ENCODE measurements around the gene MBOAT2.

MBOAT2 gene

DNA sequence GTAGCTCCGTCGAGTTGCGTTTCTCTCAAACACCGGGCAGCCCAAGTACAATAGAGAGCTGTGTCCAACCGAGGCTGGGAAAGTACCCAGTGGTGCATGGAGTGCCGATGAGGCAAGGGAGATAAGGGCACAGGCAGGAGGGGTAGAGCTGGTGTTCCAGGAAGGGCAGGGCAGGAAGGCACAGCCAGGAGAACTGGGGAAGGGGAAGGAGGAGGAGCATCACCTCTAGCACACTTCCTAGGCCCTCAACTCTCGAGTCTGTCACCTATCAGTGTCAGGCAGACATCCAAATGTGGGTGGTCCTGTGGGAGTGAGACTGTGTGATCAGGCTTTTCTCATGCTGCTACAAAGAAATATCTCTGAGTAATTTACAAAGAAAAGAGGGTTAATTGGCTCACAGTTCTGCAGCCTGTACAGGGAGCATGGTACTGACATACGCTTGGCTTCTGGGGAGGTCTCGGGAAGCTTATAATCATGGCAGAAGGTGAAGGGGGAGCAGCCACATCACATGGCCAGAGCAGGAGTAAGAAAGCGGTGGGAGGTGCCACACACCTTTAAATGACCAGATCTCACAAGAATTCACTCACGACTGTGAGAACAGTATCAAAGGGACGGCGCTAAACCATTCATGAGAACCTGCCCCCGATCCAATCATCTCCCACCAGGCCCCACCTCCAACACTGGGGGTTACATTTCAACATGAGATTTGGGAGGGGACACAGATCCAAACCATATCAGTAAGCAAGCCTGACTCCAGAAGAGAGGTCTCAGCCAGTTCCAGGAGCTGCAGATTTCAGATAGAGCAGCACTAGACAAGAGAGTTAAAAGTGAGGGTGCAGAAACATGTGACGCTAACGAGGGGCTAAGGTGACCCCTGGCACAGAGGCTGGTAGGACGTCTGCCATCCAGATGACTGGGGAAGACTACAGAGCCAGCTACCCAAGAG lies 75.7 kb downstream of the MBOAT2 start:
- H3K4me3 ChIP-seq (ENCODE audit: low read length) = no peak overlapping the region
- no peaks in the 10 kb centered on the region for H4K20me1 ChIP-seq (ENCODE audit: control insufficient read depth, insufficient read depth, low read depth, low read length)
- H3K9me2 ChIP-seq (replicated peaks; ENCODE audit: control insufficient read depth, low read length) = peaks cover 3% of the 10 kb centered on the region
- H3K27ac ChIP-seq (ENCODE audit: low read depth, low read length) = no peak overlapping the region
- no peaks in the 10 kb centered on the region for H3K36me3 ChIP-seq (ENCODE audit: control insufficient read depth, low read length)
- no peak for TF ChIP-seq EZH2phosphoT487 (IDR thresholded peaks at IDR 0.05; ENCODE audit: borderline replicate concordance, low read length)
- TF ChIP-seq, protein P1, sequence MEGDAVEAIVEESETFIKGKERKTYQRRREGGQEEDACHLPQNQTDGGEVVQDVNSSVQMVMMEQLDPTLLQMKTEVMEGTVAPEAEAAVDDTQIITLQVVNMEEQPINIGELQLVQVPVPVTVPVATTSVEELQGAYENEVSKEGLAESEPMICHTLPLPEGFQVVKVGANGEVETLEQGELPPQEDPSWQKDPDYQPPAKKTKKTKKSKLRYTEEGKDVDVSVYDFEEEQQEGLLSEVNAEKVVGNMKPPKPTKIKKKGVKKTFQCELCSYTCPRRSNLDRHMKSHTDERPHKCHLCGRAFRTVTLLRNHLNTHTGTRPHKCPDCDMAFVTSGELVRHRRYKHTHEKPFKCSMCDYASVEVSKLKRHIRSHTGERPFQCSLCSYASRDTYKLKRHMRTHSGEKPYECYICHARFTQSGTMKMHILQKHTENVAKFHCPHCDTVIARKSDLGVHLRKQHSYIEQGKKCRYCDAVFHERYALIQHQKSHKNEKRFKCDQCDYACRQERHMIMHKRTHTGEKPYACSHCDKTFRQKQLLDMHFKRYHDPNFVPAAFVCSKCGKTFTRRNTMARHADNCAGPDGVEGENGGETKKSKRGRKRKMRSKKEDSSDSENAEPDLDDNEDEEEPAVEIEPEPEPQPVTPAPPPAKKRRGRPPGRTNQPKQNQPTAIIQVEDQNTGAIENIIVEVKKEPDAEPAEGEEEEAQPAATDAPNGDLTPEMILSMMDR (IDR thresholded peaks at IDR 0.05; ENCODE audit: low read depth, low read length, poor library complexity, severe bottlenecking) = no peak
- no peaks in the 10 kb centered on the region for H3K79me2 ChIP-seq (ENCODE audit: control insufficient read depth, low read length)
- no peaks in the 10 kb centered on the region for H3K27me3 ChIP-seq (ENCODE audit: control insufficient read depth, low read length)
- H3K4me1 ChIP-seq (ENCODE audit: control insufficient read depth, low read length) = no peaks in the 10 kb centered on the region
- H3K9me3 ChIP-seq (ENCODE audit: control insufficient read depth, insufficient read depth, low read length) = no peaks in the 10 kb centered on the region
- no peak overlapping the region for H3K4me2 ChIP-seq (ENCODE audit: low read length)
- no peaks in the 10 kb centered on the region for H3F3A ChIP-seq (ENCODE audit: control insufficient read depth, insufficient read depth)

DNA sequence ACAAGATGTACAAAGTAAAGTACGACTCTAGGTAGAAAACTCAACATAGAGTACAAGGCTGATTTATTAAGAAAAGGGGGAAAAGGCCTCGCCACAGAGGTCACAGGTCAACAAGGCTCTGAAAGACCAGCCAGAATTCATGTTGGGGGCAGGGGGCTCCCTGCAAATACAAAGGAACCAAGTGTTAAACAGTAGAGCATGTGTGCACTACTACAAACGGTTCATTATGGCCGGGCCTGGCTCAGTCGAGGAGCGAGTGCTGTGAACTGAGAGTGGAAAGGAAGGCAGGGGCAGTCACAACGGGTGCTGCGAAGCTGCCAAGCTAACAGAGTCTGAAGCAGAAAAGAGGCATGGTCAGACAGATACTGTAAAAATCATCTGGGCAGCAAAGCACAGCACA lies 77.1 kb downstream of the MBOAT2 start:
- Histone ChIP-seq H3K79me2 (ENCODE audit: control insufficient read depth, low read length) (no peaks in the 10 kb centered on the region), H3K27me3 (ENCODE audit: control insufficient read depth, low read length) (no peaks in the 10 kb centered on the region), H3F3A (ENCODE audit: control insufficient read depth, insufficient read depth) (no peaks in the 10 kb centered on the region), H3K9me3 (ENCODE audit: control insufficient read depth, insufficient read depth, low read length) (no peaks in the 10 kb centered on the region), H4K20me1 (ENCODE audit: control insufficient read depth, insufficient read depth, low read depth, low read length) (no peaks in the 10 kb centered on the region), H3K4me1 (ENCODE audit: control insufficient read depth, low read length) (no peaks in the 10 kb centered on the region), H3K36me3 (ENCODE audit: control insufficient read depth, low read length) (no peaks in the 10 kb centered on the region), H3K4me3 (ENCODE audit: low read length) (no peak overlapping the region), H3K9me2 (replicated peaks; ENCODE audit: control insufficient read depth, low read length) (peaks cover 3% of the 10 kb centered on the region), H3K4me2 (ENCODE audit: low read length) (no peak overlapping the region), H3K27ac (ENCODE audit: low read depth, low read length) (no peak overlapping the region)
- no peak for TF ChIP-seq EZH2phosphoT487 (IDR thresholded peaks at IDR 0.05; ENCODE audit: borderline replicate concordance, low read length)
- TF ChIP-seq, protein P1 (IDR thresholded peaks at IDR 0.05; ENCODE audit: low read depth, low read length, poor library complexity, severe bottlenecking) = no peak

DNA sequence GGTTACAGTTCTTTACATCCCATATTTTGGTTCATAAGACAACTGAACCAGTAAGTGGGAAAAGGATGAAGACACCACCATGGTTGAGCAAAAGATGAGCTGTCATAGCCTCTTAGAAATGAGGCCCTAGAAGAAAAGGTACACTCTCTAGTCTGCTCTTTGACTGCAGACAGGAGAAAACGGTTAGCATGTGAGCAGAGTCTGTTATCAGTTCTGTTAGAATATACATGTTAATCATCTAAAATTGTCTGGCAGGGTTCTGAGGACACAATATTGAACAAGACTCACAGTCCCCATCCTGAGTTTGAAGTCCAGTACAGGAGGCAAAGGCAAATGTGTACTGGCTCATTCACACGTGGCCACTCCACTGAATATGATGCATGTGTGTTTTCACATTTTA lies 78.1 kb downstream of the MBOAT2 start:
- H3K27me3 ChIP-seq (ENCODE audit: control insufficient read depth, low read length) = no peaks in the 10 kb centered on the region

More for the DNA sequence above, 78.1 kb downstream of the MBOAT2 start:
- Histone ChIP-seq H4K20me1 (ENCODE audit: control insufficient read depth, insufficient read depth, low read depth, low read length) (no peaks in the 10 kb centered on the region), H3K9me3 (ENCODE audit: control insufficient read depth, insufficient read depth, low read length) (no peaks in the 10 kb centered on the region), H3K4me2 (ENCODE audit: low read length) (no peak overlapping the region), H3K9me2 (replicated peaks; ENCODE audit: control insufficient read depth, low read length) (peaks cover 3% of the 10 kb centered on the region), H3K27ac (ENCODE audit: low read depth, low read length) (no peak overlapping the region), H3K36me3 (ENCODE audit: control insufficient read depth, low read length) (no peaks in the 10 kb centered on the region), H3K79me2 (ENCODE audit: control insufficient read depth, low read length) (no peaks in the 10 kb centered on the region), H3K4me1 (ENCODE audit: control insufficient read depth, low read length) (no peaks in the 10 kb centered on the region), H3F3A (ENCODE audit: control insufficient read depth, insufficient read depth) (no peaks in the 10 kb centered on the region), H3K4me3 (ENCODE audit: low read length) (no peak overlapping the region)
- no peak for TF ChIP-seq EZH2phosphoT487 (IDR thresholded peaks at IDR 0.05; ENCODE audit: borderline replicate concordance, low read length)
- TF ChIP-seq, protein P1 (IDR thresholded peaks at IDR 0.05; ENCODE audit: low read depth, low read length, poor library complexity, severe bottlenecking) = no peak
